ENCODE results near the gene CYB561A3. TPM values are rescaled to one million over a fixed set of nuclear protein-coding genes. Genes with fewer than 3 reads are reported as not detected.

The CYB561A3 gene
- total and polyA plus RNA-seq, 4 donors = 19.1 to 47.4 (median 28.3) TPM

- Histone ChIP-seq H3K4me3 (ENCODE audit: low read length in 2 of 2) (no peak overlapping the region), H3K36me3 (ENCODE audit: control insufficient read depth in 1 of 2, insufficient read depth in 2 of 2, low read length in 1 of 2) (peaks cover 0 to 4% of the 10 kb centered on the region in 2 donors), H3K4me1 (ENCODE audit: control insufficient read depth in 1 of 2, insufficient read depth in 2 of 2, low read length in 2 of 2) (no peaks in the 10 kb centered on the region), H3K9me3 (ENCODE audit: control insufficient read depth, low read length) (no peaks in the 10 kb centered on the region), H3K27ac (ENCODE audit: low read depth in 1 of 2, low read length in 2 of 2) (no peak overlapping the region), H3K27me3 (ENCODE audit: control insufficient read depth in 1 of 2, insufficient read depth in 2 of 2, low read length in 1 of 2) (no peaks in the 10 kb centered on the region)
- WGBS, 2 donors = 85 to 91% methylated on average over 6 of the region's 6 CpGs
- DNase-seq (no peak), ATAC-seq (ENCODE audit: low FRiP score) (no peak)
- intact Hi-C loops (cut with DNase I) = no loop called here
Observed at GRCh38 chr11:61359516-61359915, 2.2 kb downstream of the CYB561A3 start.

DNA sequence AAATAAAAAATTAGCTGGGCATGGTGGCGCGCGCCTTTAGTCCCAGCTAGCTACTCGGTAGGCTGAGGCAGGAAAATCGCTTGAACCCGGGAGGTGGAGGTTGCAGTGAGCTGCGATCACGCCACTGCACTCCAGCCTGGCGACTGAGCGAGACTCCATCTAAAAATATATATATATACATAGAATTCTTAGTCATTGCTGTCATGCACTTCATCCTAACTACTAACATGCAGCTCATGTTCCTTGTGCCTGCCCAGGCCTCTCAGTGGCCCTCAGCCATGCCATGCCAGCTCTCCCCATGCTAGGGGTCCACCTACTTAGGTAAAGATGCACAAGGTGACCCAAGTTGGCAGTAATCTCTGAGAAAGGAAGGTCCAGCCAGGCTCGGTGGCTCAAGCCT lies 3.1 kb downstream of the CYB561A3 start:
- no peak for DNase-seq
- intact Hi-C loops (cut with DNase I) = no loop called here
- ATAC-seq (ENCODE audit: low FRiP score) = no peak
- H3K27ac ChIP-seq (ENCODE audit: low read depth in 1 of 2, low read length in 2 of 2) = no peak overlapping the region
- no peaks in the 10 kb centered on the region for H3K4me1 ChIP-seq (ENCODE audit: control insufficient read depth in 1 of 2, insufficient read depth in 2 of 2, low read length in 2 of 2)
- no peaks in the 10 kb centered on the region for H3K36me3 ChIP-seq (ENCODE audit: control insufficient read depth in 1 of 2, insufficient read depth in 2 of 2, low read length in 1 of 2)
- H3K9me3 ChIP-seq (ENCODE audit: control insufficient read depth, low read length) = no peaks in the 10 kb centered on the region
- no peak overlapping the region for H3K4me3 ChIP-seq (ENCODE audit: low read length in 2 of 2)
- WGBS, 2 donors = 94 to 97% methylated on average over 11 of the region's 11 CpGs
- no peaks in the 10 kb centered on the region for H3K27me3 ChIP-seq (ENCODE audit: control insufficient read depth in 1 of 2, insufficient read depth in 2 of 2, low read length in 1 of 2)

DNA sequence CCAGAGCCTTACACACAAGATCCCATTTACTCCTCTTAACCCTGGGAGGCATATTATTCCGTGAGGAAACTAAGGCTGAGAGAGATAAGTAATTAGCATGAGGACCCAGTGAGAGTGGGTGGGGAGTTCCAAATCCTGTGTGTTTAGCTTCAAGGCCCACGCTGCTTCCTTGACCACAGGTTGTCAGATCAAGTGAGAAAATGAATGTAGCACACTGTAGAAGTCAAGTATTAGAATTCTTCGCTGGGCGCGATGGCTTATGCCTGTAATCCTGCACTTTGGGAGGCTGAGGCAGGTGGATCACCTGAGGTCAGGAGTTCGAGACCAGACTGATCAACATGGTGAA lies 3.8 kb downstream of the CYB561A3 start:
- no peak for ATAC-seq (ENCODE audit: low FRiP score)
- WGBS, 2 donors = 93 to 96% methylated on average over 6 of the region's 6 CpGs
- H3K4me3 ChIP-seq (ENCODE audit: low read length in 2 of 2) = no peak overlapping the region
- intact Hi-C loops (cut with DNase I) = no loop called here
- H3K4me1 ChIP-seq (ENCODE audit: control insufficient read depth in 1 of 2, insufficient read depth in 2 of 2, low read length in 2 of 2) = no peaks in the 10 kb centered on the region
- peaks cover 0 to 1% of the 10 kb centered on the region in 2 donors for H3K36me3 ChIP-seq (ENCODE audit: control insufficient read depth in 1 of 2, insufficient read depth in 2 of 2, low read length in 1 of 2)
- no peak for DNase-seq
- H3K27ac ChIP-seq (ENCODE audit: low read depth in 1 of 2, low read length in 2 of 2) = no peak overlapping the region
- H3K27me3 ChIP-seq (ENCODE audit: control insufficient read depth in 1 of 2, insufficient read depth in 2 of 2, low read length in 1 of 2) = no peaks in the 10 kb centered on the region
- H3K9me3 ChIP-seq (ENCODE audit: control insufficient read depth, low read length) = no peaks in the 10 kb centered on the region

GRCh38 chr11:61357233-61357893 lies 4.3 kb downstream of the CYB561A3 start:
- DNase-seq (no peak), ATAC-seq (ENCODE audit: low FRiP score) (no peak)
- Histone ChIP-seq H3K27me3 (ENCODE audit: control insufficient read depth in 1 of 2, insufficient read depth in 2 of 2, low read length in 1 of 2) (no peaks in the 10 kb centered on the region), H3K27ac (ENCODE audit: low read depth in 1 of 2, low read length in 2 of 2) (no peak overlapping the region), H3K36me3 (ENCODE audit: control insufficient read depth in 1 of 2, insufficient read depth in 2 of 2, low read length in 1 of 2) (peaks cover 0 to 3% of the 10 kb centered on the region in 2 donors), H3K4me3 (ENCODE audit: low read length in 2 of 2) (no peak overlapping the region), H3K9me3 (ENCODE audit: control insufficient read depth, low read length) (no peaks in the 10 kb centered on the region), H3K4me1 (ENCODE audit: control insufficient read depth in 1 of 2, insufficient read depth in 2 of 2, low read length in 2 of 2) (no peaks in the 10 kb centered on the region)
- WGBS, 2 donors = 93% methylated on average over 9 of the region's 9 CpGs
- intact Hi-C loops (cut with DNase I) = no loop called here

DNA sequence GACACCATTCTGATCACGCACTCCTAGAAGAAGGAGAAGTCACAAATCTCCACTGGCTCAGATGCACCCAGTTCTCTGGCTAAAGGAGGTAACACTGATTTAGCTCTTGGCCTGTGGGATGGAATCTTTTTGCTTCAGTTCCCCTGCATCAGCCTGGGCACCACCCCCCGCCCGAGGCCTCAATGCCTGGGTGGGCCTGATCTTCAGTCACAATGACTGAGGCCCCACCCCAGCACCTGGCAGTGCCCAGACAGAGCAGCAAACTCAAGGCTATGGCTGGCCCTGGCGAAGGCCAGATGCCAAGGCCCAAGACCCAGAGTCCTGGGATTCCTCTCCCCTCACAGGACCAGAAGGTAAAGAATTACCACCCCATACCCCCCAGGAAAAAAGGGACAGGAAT lies 5.0 kb downstream of the CYB561A3 start:
- ATAC-seq (ENCODE audit: low FRiP score) (no peak), DNase-seq (no peak)
- no peaks in the 10 kb centered on the region for H3K27me3 ChIP-seq (ENCODE audit: control insufficient read depth in 1 of 2, insufficient read depth in 2 of 2, low read length in 1 of 2)
- H3K4me1 ChIP-seq (ENCODE audit: control insufficient read depth in 1 of 2, insufficient read depth in 2 of 2, low read length in 2 of 2) = no peaks in the 10 kb centered on the region
- no peak overlapping the region for H3K4me3 ChIP-seq (ENCODE audit: low read length in 2 of 2)
- H3K9me3 ChIP-seq (ENCODE audit: control insufficient read depth, low read length) = no peaks in the 10 kb centered on the region
- H3K36me3 ChIP-seq (ENCODE audit: control insufficient read depth in 1 of 2, insufficient read depth in 2 of 2, low read length in 1 of 2) = peaks cover 0 to 5% of the 10 kb centered on the region in 2 donors
- no peak overlapping the region for H3K27ac ChIP-seq (ENCODE audit: low read depth in 1 of 2, low read length in 2 of 2)
- WGBS, 2 donors = 93 to 94% methylated on average over 4 of the region's 4 CpGs
- intact Hi-C loops (cut with DNase I) = no loop called here

- Histone ChIP-seq H3K27ac (ENCODE audit: low read depth in 1 of 2, low read length in 2 of 2) (no peak overlapping the region), H3K4me3 (ENCODE audit: low read length in 2 of 2) (no peak overlapping the region), H3K4me1 (ENCODE audit: control insufficient read depth in 1 of 2, insufficient read depth in 2 of 2, low read length in 2 of 2) (no peaks in the 10 kb centered on the region), H3K9me3 (ENCODE audit: control insufficient read depth, low read length) (no peaks in the 10 kb centered on the region), H3K36me3 (ENCODE audit: control insufficient read depth in 1 of 2, insufficient read depth in 2 of 2, low read length in 1 of 2) (peaks cover 0 to 10% of the 10 kb centered on the region in 2 donors), H3K27me3 (ENCODE audit: control insufficient read depth in 1 of 2, insufficient read depth in 2 of 2, low read length in 1 of 2) (no peaks in the 10 kb centered on the region)
- no peak for DNase-seq
- intact Hi-C loops (cut with DNase I) = no loop called here
- WGBS, 2 donors = 77 to 87% methylated on average over 2 of the region's 2 CpGs
- ATAC-seq (ENCODE audit: low FRiP score) = no peak
Observed at GRCh38 chr11:61354208-61354607, 7.5 kb downstream of the CYB561A3 start.

DNA sequence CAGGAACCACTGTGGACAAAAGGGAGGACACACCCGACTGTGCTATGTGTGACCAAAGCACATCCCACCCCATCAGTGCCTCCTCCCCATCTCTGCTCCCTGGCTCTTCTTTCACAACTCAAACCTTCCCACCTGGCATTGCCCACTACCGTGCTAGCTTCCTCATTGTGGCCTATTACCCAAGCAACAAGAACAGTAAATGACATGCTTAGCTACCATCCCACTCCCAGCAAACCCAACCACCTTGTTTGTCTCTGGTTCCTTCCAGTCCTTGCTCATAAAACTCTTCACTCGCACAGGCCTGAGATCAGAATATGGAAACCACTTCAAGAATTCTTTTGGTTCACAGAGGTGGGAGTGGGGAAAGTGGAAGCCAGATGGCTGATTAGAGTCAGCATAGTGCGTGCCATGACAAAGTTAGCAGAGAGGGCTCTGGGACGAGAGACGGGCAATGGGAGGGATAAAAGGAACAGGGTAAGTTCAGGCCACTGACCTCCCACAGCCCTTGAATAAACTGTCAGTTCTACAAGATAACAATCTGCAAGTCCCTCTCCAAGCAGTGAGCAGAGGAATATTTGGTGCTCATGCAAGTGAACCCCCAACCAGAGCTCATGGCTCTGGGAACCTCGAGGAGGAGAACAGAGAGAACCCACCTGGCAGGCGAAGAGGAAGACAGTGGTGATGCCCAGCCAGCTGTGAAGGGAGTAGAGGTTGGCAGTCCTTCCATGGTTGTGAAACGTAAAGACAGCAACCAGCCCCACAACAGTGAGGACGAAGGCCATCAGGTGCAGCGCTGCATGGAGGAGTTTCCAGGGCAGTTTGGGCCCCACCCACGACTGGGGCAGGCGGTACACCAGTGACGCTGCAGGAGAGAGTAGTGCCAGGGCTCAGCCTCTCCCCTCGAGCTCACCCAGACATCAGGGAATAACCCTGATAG lies 8.3 kb downstream of the CYB561A3 start:
- intact Hi-C loops (cut with DNase I) = no loop called here
- H3K27ac ChIP-seq (ENCODE audit: low read depth in 1 of 2, low read length in 2 of 2) = no peak overlapping the region
- peaks cover 0 to 15% of the 10 kb centered on the region in 2 donors for H3K36me3 ChIP-seq (ENCODE audit: control insufficient read depth in 1 of 2, insufficient read depth in 2 of 2, low read length in 1 of 2)
- H3K27me3 ChIP-seq (ENCODE audit: control insufficient read depth in 1 of 2, insufficient read depth in 2 of 2, low read length in 1 of 2) = no peaks in the 10 kb centered on the region
- ATAC-seq (ENCODE audit: low FRiP score) = no peak
- H3K4me3 ChIP-seq (ENCODE audit: low read length in 2 of 2) = no peak overlapping the region
- no peaks in the 10 kb centered on the region for H3K4me1 ChIP-seq (ENCODE audit: control insufficient read depth in 1 of 2, insufficient read depth in 2 of 2, low read length in 2 of 2)
- peak in 1 of 2 donors; percentile 33 for DNase-seq
- H3K9me3 ChIP-seq (ENCODE audit: control insufficient read depth, low read length) = no peaks in the 10 kb centered on the region
- 87 to 92% methylated on average over 15 of the region's 15 CpGs for WGBS, 2 donors

GRCh38 chr11:61352038-61352437 lies 9.6 kb downstream of the CYB561A3 start:
- DNase-seq = no peak
- Histone ChIP-seq H3K27ac (ENCODE audit: low read depth in 1 of 2, low read length in 2 of 2) (no peak overlapping the region), H3K27me3 (ENCODE audit: control insufficient read depth in 1 of 2, insufficient read depth in 2 of 2, low read length in 1 of 2) (no peaks in the 10 kb centered on the region), H3K9me3 (ENCODE audit: control insufficient read depth, low read length) (no peaks in the 10 kb centered on the region), H3K36me3 (ENCODE audit: control insufficient read depth in 1 of 2, insufficient read depth in 2 of 2, low read length in 1 of 2) (peaks cover 0 to 15% of the 10 kb centered on the region in 2 donors), H3K4me3 (ENCODE audit: low read length in 2 of 2) (no peak overlapping the region), H3K4me1 (ENCODE audit: control insufficient read depth in 1 of 2, insufficient read depth in 2 of 2, low read length in 2 of 2) (no peaks in the 10 kb centered on the region)
- intact Hi-C loops (cut with DNase I) = no loop called here
- 79 to 82% methylated on average over 8 of the region's 8 CpGs for WGBS, 2 donors
- ATAC-seq (ENCODE audit: low FRiP score) = no peak

DNA sequence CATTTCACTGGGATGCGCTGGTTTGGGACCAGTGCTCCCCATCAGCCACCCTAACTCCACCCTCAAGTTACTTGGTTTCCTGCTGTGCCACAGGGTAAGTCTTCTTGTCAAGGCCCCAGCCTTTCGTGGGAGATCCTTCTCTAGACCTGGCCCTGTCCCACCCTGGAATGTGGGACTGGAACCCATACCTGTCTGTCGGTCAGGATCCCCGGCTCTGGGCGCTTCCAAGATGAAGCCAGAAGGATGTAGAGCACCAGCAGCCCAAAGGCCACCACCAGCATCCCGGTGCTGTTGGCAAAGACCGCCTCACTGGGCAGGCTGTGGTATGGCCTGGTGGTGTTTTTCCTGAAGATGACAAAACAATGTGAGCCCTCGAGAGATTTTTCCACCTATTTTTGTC lies 10.9 kb downstream of the CYB561A3 start:
- 92 to 93% methylated on average over 8 of the region's 8 CpGs for WGBS, 2 donors
- no peaks in the 10 kb centered on the region for H3K9me3 ChIP-seq (ENCODE audit: control insufficient read depth, low read length)
- H3K27ac ChIP-seq (ENCODE audit: low read depth in 1 of 2, low read length in 2 of 2) = no peak overlapping the region
- H3K36me3 ChIP-seq (ENCODE audit: control insufficient read depth in 1 of 2, insufficient read depth in 2 of 2, low read length in 1 of 2) = peaks cover 0 to 15% of the 10 kb centered on the region in 2 donors
- H3K4me1 ChIP-seq (ENCODE audit: control insufficient read depth in 1 of 2, insufficient read depth in 2 of 2, low read length in 2 of 2) = no peaks in the 10 kb centered on the region
- DNase-seq (peak in 1 of 2 donors; percentile 3), ATAC-seq (ENCODE audit: low FRiP score) (no peak)
- intact Hi-C loops (cut with DNase I) = no loop called here
- H3K27me3 ChIP-seq (ENCODE audit: control insufficient read depth in 1 of 2, insufficient read depth in 2 of 2, low read length in 1 of 2) = no peaks in the 10 kb centered on the region
- no peak overlapping the region for H3K4me3 ChIP-seq (ENCODE audit: low read length in 2 of 2)
